Stomach (tissue), 9 donors: ENCODE data around the gene KCNK15. TPM values are rescaled to one million over a fixed set of nuclear protein-coding genes. Genes with fewer than 3 reads are reported as not detected.

Source experiments
- DNase-seq, 2 donors: peaks; one replicate each; pipeline versions ENCODE4 v3.0.0 to v3.0.0-alpha.2; 2013 to 2019
- H3K27ac ChIP-seq, 5 donors: fragments of 200-600 bp in 4 of 5; sonication (generic) in 4 of 5; one replicate each; pipeline ENCODE4 v1.5.1; 2013 to 2019; ENCODE audit warnings: mild to moderate bottlenecking in 1 of 5, moderate library complexity in 1 of 5
- H3K27me3 ChIP-seq, 3 donors: fragments of 200-600 bp; sonication (generic); one replicate each; pipeline ENCODE4 v1.5.1; 2017 to 2019; ENCODE audit warnings: mixed run types in 1 of 3
- H3K36me3 ChIP-seq, 4 donors: fragments of 200-600 bp; sonication (generic); 1 replicate in 3 of 4; 2 replicates in 1 of 4; pipeline ENCODE4 v1.5.1; 2016 to 2019
- H3K4me1 ChIP-seq, 4 donors: fragments of 200-600 bp; sonication (generic); one replicate each; pipeline ENCODE4 v1.5.1; 2016 to 2019
- H3K4me3 ChIP-seq, 4 donors: fragments of 200-600 bp; sonication (generic) in 3 of 4; one replicate each; pipeline ENCODE4 v1.5.1; 2016 to 2019; ENCODE audit warnings: mild to moderate bottlenecking in 1 of 4
- H3K9me3 ChIP-seq, 4 donors: fragments of 200-600 bp; sonication (generic); one replicate each; pipeline ENCODE4 v1.5.1; 2016 to 2019
- CTCF ChIP-seq, 7 experiments: fragments of 450-650 bp in 4 of 7; fragments of 200-600 bp in 3 of 7; sonication (generic) in 3 of 7; IDR thresholded peaks; one replicate each; pipeline ENCODE4 v1.5.1; 2016 to 2019; ENCODE audit warnings: antibody characterized with exemption in 7 of 7, control low read depth in 2 of 7, mild to moderate bottlenecking in 1 of 7
- EP300 ChIP-seq: sonication (generic); formaldehyde crosslinking; IDR thresholded peaks from one replicate; pipeline ENCODE4 v1.6.1; 2017; ENCODE audit warnings: antibody characterized with exemption
- POLR2A ChIP-seq, 4 donors: fragments of 450-650 bp; IDR thresholded peaks; one replicate each; pipeline ENCODE4 v1.6.1; 2016; ENCODE audit warnings: antibody characterized with exemption in 4 of 4, control low read depth in 2 of 4, mild to moderate bottlenecking in 1 of 4, moderate library complexity in 1 of 4
- POLR2AphosphoS5 ChIP-seq, 3 donors: sonication (generic); formaldehyde crosslinking; IDR thresholded peaks; one replicate each; pipeline ENCODE4 v1.6.1; 2016; ENCODE audit warnings: antibody characterized with exemption in 3 of 3
- WGBS, 5 donors: extraction: QIAGEN DNeasy Blood & Tissue Kit in 3 of 5; methylation state at CpG; one replicate each; pipeline versions ENCODE4 v1.1.5 to v1.1.7; 2013 to 2018; 5-methylcytosine and 5-hydroxymethylcytosine counted together
- intact Hi-C: fragments of 100-400 bp; cut with DNase I; formaldehyde crosslinking; loops from one replicate; pipeline ENCODE4 v1.15.1; 2023; ENCODE audit warnings: low total_unique reads
- polyA plus RNA-seq, 3 donors: library from polyadenylated mRNA; stranded (reverse); fragments of 200-250 nt; gene quantifications; one replicate each; pipeline ENCODE4 v1.2.3, GENCODE V29; 2013
- total RNA-seq, 5 donors: library from RNA; depleted of rRNA; stranded (reverse); fragments of >200 nt; gene quantifications; one replicate each; pipeline versions ENCODE4 v1.1.0 to v1.2.3, GENCODE V29; 2014 to 2016
- donor health status: healthy with polysubstance abuse.
- donor health status: Bipolar disorder and iron deficiency.
- donor health status: healthy.

Gene KCNK15
- total and polyA plus RNA-seq, 8 donors: 0.46 to 7.7 (median 2.0) TPM; not detected in 2

- Histone ChIP-seq H3K4me1 (peaks cover 12 to 52% (median 32%) of the 10 kb centered on the region in 4 donors), H3K9me3 (no peaks in the 10 kb centered on the region), H3K36me3 (no peaks in the 10 kb centered on the region), H3K27ac (peak overlapping the region in 2 of 5 donors; percentile 11 to 73), H3K27me3 (no peaks in the 10 kb centered on the region), H3K4me3 (no peak overlapping the region)
- no peak for DNase-seq
- TF ChIP-seq EP300: no peak
- no peak for TF ChIP-seq POLR2AphosphoS5 (IDR thresholded peaks at IDR 0.05)
- TF ChIP-seq POLR2A (IDR thresholded peaks at IDR 0.05): no peak
- TF ChIP-seq CTCF (IDR thresholded peaks at IDR 0.05): no peak
- intact Hi-C loops: no loop called here
- 47 to 62% (median 53%) methylated on average over 4 of the region's 4 CpGs for WGBS, 5 donors
These were observed 41.1 kb upstream of the KCNK15 start for GRCh38 chr20:44704551-44704971.

- H3K27ac ChIP-seq: peak overlapping the region in 2 of 5 donors; percentile 22 to 73
- H3K36me3 ChIP-seq: no peaks in the 10 kb centered on the region
- no peak overlapping the region for H3K4me3 ChIP-seq
- H3K4me1 ChIP-seq: peaks cover 12 to 54% (median 31%) of the 10 kb centered on the region in 4 donors
- no peaks in the 10 kb centered on the region for H3K27me3 ChIP-seq
- no peaks in the 10 kb centered on the region for H3K9me3 ChIP-seq
- TF ChIP-seq EP300 (no peak), POLR2A (IDR thresholded peaks at IDR 0.05) (no peak), CTCF (IDR thresholded peaks at IDR 0.05) (no peak), POLR2AphosphoS5 (IDR thresholded peaks at IDR 0.05) (no peak)
- no peak for DNase-seq
- intact Hi-C loops: no loop called here
- 75 to 86% (median 82%) methylated on average over 4 of the region's 4 CpGs for WGBS, 5 donors
These were observed 40.1 kb upstream of the KCNK15 start for GRCh38 chr20:44705364-44706094.

GRCh38 chr20:44706301-44707017 is 39.2 kb upstream of the KCNK15 start:
- no peak for TF ChIP-seq CTCF (IDR thresholded peaks at IDR 0.05)
- TF ChIP-seq POLR2AphosphoS5 (IDR thresholded peaks at IDR 0.05): peak in 2 of 3 donors; percentile 2 to 24
- peak in 1 of 2 donors; percentile 47 for DNase-seq
- Histone ChIP-seq H3K36me3 (no peaks in the 10 kb centered on the region), H3K4me1 (peaks cover 12 to 48% (median 24%) of the 10 kb centered on the region in 4 donors), H3K27me3 (no peaks in the 10 kb centered on the region), H3K9me3 (no peaks in the 10 kb centered on the region), H3K27ac (peak overlapping the region in 4 of 5 donors; percentile 4 to 61 (median 35)), H3K4me3 (no peak overlapping the region)
- 59 to 76% (median 67%) methylated on average over 9 to 10 of the region's 10 CpGs for WGBS, 5 donors
- intact Hi-C loops: no loop called here

GRCh38 chr20:44707018-44707579 is 38.6 kb upstream of the KCNK15 start:
- H3K9me3 ChIP-seq: no peaks in the 10 kb centered on the region
- no peaks in the 10 kb centered on the region for H3K36me3 ChIP-seq
- 86 to 92% (median 88%) methylated on average over 5 of the region's 5 CpGs for WGBS, 5 donors
- H3K4me3 ChIP-seq: no peak overlapping the region
- TF ChIP-seq EP300 (no peak), CTCF (IDR thresholded peaks at IDR 0.05) (no peak), POLR2A (IDR thresholded peaks at IDR 0.05) (no peak), POLR2AphosphoS5 (IDR thresholded peaks at IDR 0.05) (no peak)
- intact Hi-C loops: no loop called here
- H3K27ac ChIP-seq: peak overlapping the region in 3 of 5 donors; percentile 4 to 61 (median 35)
- H3K4me1 ChIP-seq: peaks cover 11 to 42% (median 18%) of the 10 kb centered on the region in 4 donors
- no peaks in the 10 kb centered on the region for H3K27me3 ChIP-seq
- DNase-seq: no peak
